ENCODE data around the gene PRELID2. TPM values are rescaled to one million over a fixed set of nuclear protein-coding genes. Genes with fewer than 3 reads are reported as not detected.
"Not testable (repeated sequence)": the region's sequence is repeated elsewhere in the genome, so short reads cannot be mapped to it uniquely, and the experiment has no call there.

Gene PRELID2
- total and polyA plus RNA-seq, 8 donors = 5.2 to 12.3 (median 10.2) TPM

DNA sequence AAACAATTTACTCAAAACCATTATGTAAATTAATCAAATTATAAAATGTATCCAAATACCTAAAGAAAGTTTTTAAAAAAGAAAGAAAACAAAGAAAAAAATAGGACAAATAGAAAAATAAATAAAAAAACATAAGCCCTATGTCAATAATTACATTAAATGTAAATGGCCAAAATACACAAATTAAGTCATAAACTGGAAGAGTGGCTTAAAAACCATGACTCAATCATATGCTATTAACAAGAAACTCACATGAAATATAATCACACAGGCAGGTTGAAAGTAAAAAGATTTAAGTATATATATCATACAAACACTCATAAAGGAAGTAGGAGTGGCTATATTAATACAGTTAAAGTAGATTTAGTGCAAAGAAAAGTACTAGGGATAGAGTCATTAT lies 95.3 kb downstream of the PRELID2 start:
- intact Hi-C loops (cut with DNase I) = no loop called here
- ATAC-seq (no peak), DNase-seq (no peak)
- H3K27me3 ChIP-seq = no peaks in the 10 kb centered on the region
- no peak overlapping the region for H3K27ac ChIP-seq
- H3K4me1 ChIP-seq = no peaks in the 10 kb centered on the region
- no peaks in the 10 kb centered on the region for H3K36me3 ChIP-seq
- TF ChIP-seq, protein P1, sequence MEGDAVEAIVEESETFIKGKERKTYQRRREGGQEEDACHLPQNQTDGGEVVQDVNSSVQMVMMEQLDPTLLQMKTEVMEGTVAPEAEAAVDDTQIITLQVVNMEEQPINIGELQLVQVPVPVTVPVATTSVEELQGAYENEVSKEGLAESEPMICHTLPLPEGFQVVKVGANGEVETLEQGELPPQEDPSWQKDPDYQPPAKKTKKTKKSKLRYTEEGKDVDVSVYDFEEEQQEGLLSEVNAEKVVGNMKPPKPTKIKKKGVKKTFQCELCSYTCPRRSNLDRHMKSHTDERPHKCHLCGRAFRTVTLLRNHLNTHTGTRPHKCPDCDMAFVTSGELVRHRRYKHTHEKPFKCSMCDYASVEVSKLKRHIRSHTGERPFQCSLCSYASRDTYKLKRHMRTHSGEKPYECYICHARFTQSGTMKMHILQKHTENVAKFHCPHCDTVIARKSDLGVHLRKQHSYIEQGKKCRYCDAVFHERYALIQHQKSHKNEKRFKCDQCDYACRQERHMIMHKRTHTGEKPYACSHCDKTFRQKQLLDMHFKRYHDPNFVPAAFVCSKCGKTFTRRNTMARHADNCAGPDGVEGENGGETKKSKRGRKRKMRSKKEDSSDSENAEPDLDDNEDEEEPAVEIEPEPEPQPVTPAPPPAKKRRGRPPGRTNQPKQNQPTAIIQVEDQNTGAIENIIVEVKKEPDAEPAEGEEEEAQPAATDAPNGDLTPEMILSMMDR (IDR thresholded peaks at IDR 0.05) = no peak
- no peak overlapping the region for H3K4me3 ChIP-seq
- H3K9me3 ChIP-seq = peaks cover 0 to 13% of the 10 kb centered on the region in 2 donors

DNA sequence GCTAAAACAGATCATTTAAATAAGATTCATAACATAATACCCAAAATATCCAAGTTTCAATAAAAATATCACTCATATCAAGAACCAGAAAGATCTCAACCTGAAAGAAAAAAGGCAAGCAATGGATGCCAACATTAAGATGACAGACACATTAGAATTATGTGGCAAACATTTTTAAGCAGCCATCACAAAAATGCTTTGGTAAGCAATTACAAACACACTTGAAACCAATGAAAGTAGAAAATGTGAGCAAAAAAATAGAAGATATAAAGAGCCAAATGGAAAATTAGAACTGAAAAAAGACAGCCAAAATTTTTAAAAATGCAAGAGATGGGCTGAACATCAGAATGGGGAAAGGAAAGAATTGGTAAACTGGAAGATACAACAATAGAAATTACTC lies 96.9 kb downstream of the PRELID2 start:
- Histone ChIP-seq H3K27ac (no peak overlapping the region), H3K4me1 (no peaks in the 10 kb centered on the region), H3K36me3 (no peaks in the 10 kb centered on the region), H3K9me3 (peaks cover 0 to 7% of the 10 kb centered on the region in 2 donors), H3K4me3 (no peak overlapping the region), H3K27me3 (no peaks in the 10 kb centered on the region)
- TF ChIP-seq, protein P1 (IDR thresholded peaks at IDR 0.05) = no peak
- ATAC-seq = no peak
- intact Hi-C loops (cut with DNase I) = no loop called here
- no peak for DNase-seq

DNA sequence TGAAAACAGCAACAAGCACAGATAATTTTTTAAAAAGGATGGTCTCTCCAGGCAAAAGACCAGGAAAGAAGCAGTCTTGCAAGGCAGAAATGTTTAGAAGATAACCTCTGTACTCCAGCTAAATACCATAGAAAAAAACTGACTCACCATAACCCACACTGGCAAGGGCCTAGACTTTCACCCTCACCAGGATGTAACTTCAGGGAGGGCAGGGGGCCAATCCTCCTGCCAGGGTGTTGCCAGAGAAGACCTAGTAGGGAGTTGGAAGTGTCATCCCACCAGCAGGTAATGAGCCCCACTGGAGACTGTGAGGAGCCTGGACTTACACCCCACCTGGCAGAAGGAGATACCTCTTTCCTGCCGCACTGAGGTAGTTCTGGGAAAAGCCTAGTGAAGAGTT lies 97.6 kb downstream of the PRELID2 start:
- ATAC-seq (no peak), DNase-seq (no peak)
- no peaks in the 10 kb centered on the region for H3K27me3 ChIP-seq
- intact Hi-C loops (cut with DNase I) = no loop called here
- no peaks in the 10 kb centered on the region for H3K4me1 ChIP-seq
- H3K36me3 ChIP-seq = no peaks in the 10 kb centered on the region
- no peak overlapping the region for H3K4me3 ChIP-seq
- no peak overlapping the region for H3K27ac ChIP-seq
- H3K9me3 ChIP-seq = peaks cover 0 to 4% of the 10 kb centered on the region in 2 donors
- TF ChIP-seq, protein P1 (IDR thresholded peaks at IDR 0.05) = no peak

DNA sequence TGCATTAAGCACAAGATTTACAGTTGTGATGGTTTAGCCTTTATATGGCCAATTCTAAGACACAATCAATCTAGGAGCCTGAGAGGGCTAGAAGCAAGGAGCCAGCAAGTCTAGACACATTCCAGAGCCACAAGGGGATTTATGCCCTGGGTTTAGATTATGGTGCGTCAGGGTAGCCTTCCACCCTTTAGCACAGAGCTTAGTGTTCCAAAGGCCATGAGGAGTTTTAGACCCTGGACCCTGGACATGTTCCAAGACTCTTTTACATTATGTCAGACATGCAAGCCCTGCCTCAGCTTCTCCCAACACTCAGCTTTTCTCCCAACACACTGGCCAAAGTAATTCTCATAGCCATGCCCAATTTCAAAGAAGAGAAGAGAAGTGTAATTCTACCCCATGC lies 105.2 kb downstream of the PRELID2 start:
- intact Hi-C loops (cut with DNase I); DNase-seq; H3K36me3 ChIP-seq; H3K27ac ChIP-seq; H3K4me3 ChIP-seq; ATAC-seq; H3K27me3 ChIP-seq; H3K4me1 ChIP-seq: not testable (repeated sequence)
- peaks cover 0 to 53% of the 10 kb centered on the region in 2 donors for H3K9me3 ChIP-seq

DNA sequence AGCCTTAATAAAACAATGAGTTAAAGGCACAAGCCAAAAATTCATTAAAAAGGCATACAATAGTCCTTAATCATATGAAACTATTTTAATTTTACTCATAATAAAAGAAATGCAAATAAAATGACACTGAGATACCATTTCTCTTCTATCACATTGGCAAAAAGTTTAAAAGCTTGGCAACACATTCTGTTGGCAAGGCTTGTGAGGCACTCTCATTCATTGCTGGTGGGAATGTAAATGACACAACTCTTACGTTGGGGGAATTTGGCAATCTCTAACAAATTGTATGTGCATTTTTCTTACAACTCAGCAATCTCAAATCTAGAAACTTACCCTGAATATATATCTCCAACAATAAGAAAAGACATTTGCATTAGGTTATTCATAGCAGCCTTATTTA lies 111.6 kb downstream of the PRELID2 start:
- no peaks in the 10 kb centered on the region for H3K27me3 ChIP-seq
- no peaks in the 10 kb centered on the region for H3K36me3 ChIP-seq
- no peak overlapping the region for H3K4me3 ChIP-seq
- TF ChIP-seq, protein P1 (IDR thresholded peaks at IDR 0.05) = no peak
- DNase-seq (peak in 2 of 4 donors; percentile 45 to 66), ATAC-seq (no peak)
- no peaks in the 10 kb centered on the region for H3K4me1 ChIP-seq
- H3K9me3 ChIP-seq = peaks cover 0 to 27% of the 10 kb centered on the region in 2 donors
- no peak overlapping the region for H3K27ac ChIP-seq
- intact Hi-C loops (cut with DNase I) = no loop called here

DNA sequence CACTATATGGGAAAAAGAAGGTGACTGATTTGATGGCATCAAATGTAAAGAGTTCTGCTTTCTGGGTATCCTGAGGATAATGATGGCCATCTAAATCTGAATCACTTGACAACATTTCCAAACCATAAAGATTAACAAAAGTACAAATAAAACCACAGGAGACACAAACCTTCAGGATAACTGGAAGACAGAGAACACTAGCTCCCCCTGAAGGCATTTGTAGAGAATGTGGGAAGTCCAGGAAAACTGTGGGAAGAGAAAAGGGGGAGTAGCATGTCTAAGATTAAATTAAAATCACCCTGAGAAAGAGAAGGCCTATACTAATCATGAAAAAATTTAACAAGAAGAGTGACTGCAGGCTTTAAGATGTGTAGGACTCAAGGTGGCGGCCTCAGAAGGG lies 116.2 kb downstream of the PRELID2 start:
- Histone ChIP-seq H3K4me1 (no peaks in the 10 kb centered on the region), H3K27me3 (no peaks in the 10 kb centered on the region), H3K27ac (no peak overlapping the region), H3K36me3 (no peaks in the 10 kb centered on the region), H3K4me3 (no peak overlapping the region), H3K9me3 (no peaks in the 10 kb centered on the region)
- DNase-seq = no peak
- intact Hi-C loops (cut with DNase I) = no loop called here
- ATAC-seq = no peak
- TF ChIP-seq, protein P1 (IDR thresholded peaks at IDR 0.05) = no peak

Data from left lung (tissue), 10 donors.